ENCODE measurements around the gene SEC61B.

SEC61B gene

GRCh38 chr9:99249619-99250018 is 27.5 kb downstream of the SEC61B start:
- Histone ChIP-seq H3K79me2 (ENCODE audit: low read length) (no peaks in the 10 kb centered on the region), H2AFZ (ENCODE audit: low read depth, low read length) (no peak overlapping the region), H4K20me1 (ENCODE audit: insufficient read depth, low read length) (no peaks in the 10 kb centered on the region), H3K27me3 (ENCODE audit: low read depth, low read length) (no peaks in the 10 kb centered on the region), H3K9ac (ENCODE audit: low read length) (no peak overlapping the region), H3K4me2 (ENCODE audit: low read length) (no peak overlapping the region; the same call in 1 of the 2 replicates), H3K9me3 (ENCODE audit: insufficient read depth, low read length) (no peaks in the 10 kb centered on the region), H3K4me3 (ENCODE audit: low read length) (no peak overlapping the region), H3K36me3 (replicated peaks; ENCODE audit: low read depth, low read length) (peaks cover 9% of the 10 kb centered on the region), H3K27ac (ENCODE audit: low read length) (no peak overlapping the region), H3K4me1 (ENCODE audit: low read length) (peaks cover 63% of the 10 kb centered on the region)
- TF ChIP-seq CTCF (IDR thresholded peaks at IDR 0.05; ENCODE audit: low read depth, low read length) (no peak), EZH2phosphoT487 (IDR thresholded peaks at IDR 0.05; ENCODE audit: low read depth) (no peak)

- no peak overlapping the region for H3K9ac ChIP-seq (ENCODE audit: low read length)
- no peak overlapping the region for H3K27ac ChIP-seq (ENCODE audit: low read length)
- H3K4me2 ChIP-seq (ENCODE audit: low read length), result no peak overlapping the region
- H3K4me1 ChIP-seq (ENCODE audit: low read length), result peaks cover 63% of the 10 kb centered on the region
- no peaks in the 10 kb centered on the region for H3K79me2 ChIP-seq (ENCODE audit: low read length)
- peaks cover 11% of the 10 kb centered on the region for H3K36me3 ChIP-seq (replicated peaks; ENCODE audit: low read depth, low read length)
- TF ChIP-seq EZH2phosphoT487 (IDR thresholded peaks at IDR 0.05; ENCODE audit: low read depth), result no peak
- no peak for TF ChIP-seq CTCF (IDR thresholded peaks at IDR 0.05; ENCODE audit: low read depth, low read length)
- no peaks in the 10 kb centered on the region for H3K27me3 ChIP-seq (ENCODE audit: low read depth, low read length)
- H2AFZ ChIP-seq (ENCODE audit: low read depth, low read length), result no peak overlapping the region
- H4K20me1 ChIP-seq (ENCODE audit: insufficient read depth, low read length), result no peaks in the 10 kb centered on the region
- H3K4me3 ChIP-seq (ENCODE audit: low read length), result no peak overlapping the region
- H3K9me3 ChIP-seq (ENCODE audit: insufficient read depth, low read length), result no peaks in the 10 kb centered on the region
These were observed 29.1 kb downstream of the SEC61B start for GRCh38 chr9:99251157-99251556.

- Histone ChIP-seq H3K9me3 (ENCODE audit: insufficient read depth, low read length) (no peaks in the 10 kb centered on the region), H4K20me1 (ENCODE audit: insufficient read depth, low read length) (no peaks in the 10 kb centered on the region), H3K4me3 (ENCODE audit: low read length) (peak overlapping the region; percentile 51), H3K9ac (ENCODE audit: low read length) (peak overlapping the region; percentile 80), H3K36me3 (replicated peaks; ENCODE audit: low read depth, low read length) (peaks cover 6% of the 10 kb centered on the region), H3K4me2 (ENCODE audit: low read length) (peak overlapping the region; percentile 64), H2AFZ (ENCODE audit: low read depth, low read length) (no peak overlapping the region), H3K27ac (ENCODE audit: low read length) (peak overlapping the region; percentile 94), H3K27me3 (ENCODE audit: low read depth, low read length) (no peaks in the 10 kb centered on the region), H3K4me1 (ENCODE audit: low read length) (peaks cover 75% of the 10 kb centered on the region), H3K79me2 (ENCODE audit: low read length) (no peaks in the 10 kb centered on the region)
- TF ChIP-seq CTCF (IDR thresholded peaks at IDR 0.05; ENCODE audit: low read depth, low read length), result no peak
- no peak for TF ChIP-seq EZH2phosphoT487 (IDR thresholded peaks at IDR 0.05; ENCODE audit: low read depth)
These were observed 31.1 kb downstream of the SEC61B start for GRCh38 chr9:99253134-99253533.

- Histone ChIP-seq H3K9ac (ENCODE audit: low read length) (peak overlapping the region; percentile 80), H3K4me1 (ENCODE audit: low read length) (peaks cover 83% of the 10 kb centered on the region), H3K27me3 (ENCODE audit: low read depth, low read length) (no peaks in the 10 kb centered on the region), H3K9me3 (ENCODE audit: insufficient read depth, low read length) (no peaks in the 10 kb centered on the region), H3K36me3 (replicated peaks; ENCODE audit: low read depth, low read length) (peaks cover 4% of the 10 kb centered on the region), H3K79me2 (ENCODE audit: low read length) (no peaks in the 10 kb centered on the region), H2AFZ (ENCODE audit: low read depth, low read length) (no peak overlapping the region), H3K4me2 (ENCODE audit: low read length) (peak overlapping the region; percentile 64), H4K20me1 (ENCODE audit: insufficient read depth, low read length) (no peaks in the 10 kb centered on the region), H3K27ac (ENCODE audit: low read length) (peak overlapping the region; percentile 94), H3K4me3 (ENCODE audit: low read length) (peak overlapping the region; percentile 51)
- TF ChIP-seq EZH2phosphoT487 (IDR thresholded peaks at IDR 0.05; ENCODE audit: low read depth) (no peak), CTCF (IDR thresholded peaks at IDR 0.05; ENCODE audit: low read depth, low read length) (peak; percentile 34)
These were observed 31.8 kb downstream of the SEC61B start for GRCh38 chr9:99253772-99254431.

Data from OCI-LY3 (cell line).